Measurements from ENCODE around the gene TRIM63. TPM values are rescaled to one million over a fixed set of nuclear protein-coding genes. Genes with fewer than 3 reads are reported as not detected.

TRIM63 gene
- total and polyA plus RNA-seq, 2 of the 13 experiments (the other 11 are each of a cell fraction or from before 2014, with no cell fraction given) = not detected

- ChIA-PET POLR2A (no interaction called here), CTCF (ENCODE audit: low intra/inter-chr PET ratio, low total read pairs) (no interaction called here)
- 56% methylated on average over 6 of the region's 6 CpGs for WGBS (ENCODE audit: low lambda C conversion rate)
- no peak overlapping the region for H3K4me3 ChIP-seq (replicated peaks in 1 of 3; ENCODE audit: insufficient read depth in 1 of 3, low read depth in 2 of 3, low read length in 3 of 3)
- no peaks in the 10 kb centered on the region for H3K36me3 ChIP-seq (replicated peaks in 1 of 2; ENCODE audit: control insufficient read depth in 1 of 2, insufficient read depth in 2 of 2, low read length in 2 of 2)
- intact Hi-C loops (cut with micrococcal nuclease; ENCODE audit: unreplicated experiment) (no loop called here), in situ Hi-C loops (cut with HindIII; ENCODE audit: extremely low pct_ligation_motif_present, low pct_unique_long_range_greater_than_20kb) (no loop called here)
- no peak overlapping the region for H2AFZ ChIP-seq (ENCODE audit: low read length)
- H3K27me3 ChIP-seq (ENCODE audit: control insufficient read depth in 1 of 2, insufficient read depth in 2 of 2, low read length in 2 of 2) = peaks cover 17 to 70% of the 10 kb centered on the region in 2 experiments; a peak in 4 of 5 replicates
- no peak overlapping the region for H3K9ac ChIP-seq (ENCODE audit: insufficient read depth, low read depth, low read length)
- BruUV-seq (replicated peaks) = no TSS peak
- no peaks in the 10 kb centered on the region for H4K20me1 ChIP-seq (ENCODE audit: insufficient read depth, low read length)
- FAIRE-seq (no peak), ATAC-seq (no peak), DNase-seq (ENCODE audit: low spot score) (no peak)
- H3K4me1 ChIP-seq (ENCODE audit: insufficient read depth, low read length) = no peaks in the 10 kb centered on the region
- no peak overlapping the region for H3K27ac ChIP-seq (ENCODE audit: extremely low read length, insufficient read depth, low read length)
- H3K9me3 ChIP-seq (ENCODE audit: low read length) = no peaks in the 10 kb centered on the region
- H3K4me2 ChIP-seq (ENCODE audit: low read depth, low read length) = no peak overlapping the region
- H3K79me2 ChIP-seq (ENCODE audit: insufficient read depth, low read length) = no peaks in the 10 kb centered on the region
- TF ChIP-seq TEF (CRISPR knock-in tag; IDR thresholded peaks at IDR 0.05) (no peak), JUN (CRISPR knock-in tag; IDR thresholded peaks at IDR 0.05) (no peak), FOXA1 (IDR thresholded peaks at IDR 0.05) (no peak), FOXA1 (CRISPR knock-in tag; IDR thresholded peaks at IDR 0.05) (no peak), FOSL1 (CRISPR knock-in tag; IDR thresholded peaks at IDR 0.05; ENCODE audit: borderline replicate concordance) (no peak), ZNF274 (CRISPR knock-in tag; IDR thresholded peaks at IDR 0.05) (no peak), RNF219 (CRISPR knock-in tag; IDR thresholded peaks at IDR 0.05) (no peak), ZBTB42 (CRISPR knock-in tag; IDR thresholded peaks at IDR 0.05) (no peak), SOX6 (IDR thresholded peaks at IDR 0.05) (no peak), SOX6 (CRISPR knock-in tag; IDR thresholded peaks at IDR 0.05) (no peak), ZSCAN22 (CRISPR knock-in tag; IDR thresholded peaks at IDR 0.05) (no peak), MIXL1 (CRISPR knock-in tag; IDR thresholded peaks at IDR 0.05) (no peak), REST (IDR thresholded peaks at IDR 0.05; ENCODE audit: borderline replicate concordance in 1 of 2, low read depth in 1 of 2, low read length in 2 of 2) (no peak), ZFY (CRISPR knock-in tag; IDR thresholded peaks at IDR 0.05) (no peak), ZNF12 (CRISPR knock-in tag; IDR thresholded peaks at IDR 0.05) (no peak), NFAT5 (CRISPR knock-in tag; IDR thresholded peaks at IDR 0.05) (no peak)
Observed at GRCh38 chr1:26050248-26050640, 17.2 kb downstream of the TRIM63 start.
